Hepatocyte (in vitro differentiated cells): ENCODE data around the gene TNFRSF13B. TPM values are rescaled to one million over a fixed set of nuclear protein-coding genes. Genes with fewer than 3 reads are reported as not detected.

Experiments used
- DNase-seq: peaks from one replicate; pipeline ENCODE4 v3.0.0-alpha.2; 2016; ENCODE audit warnings: low spot score
- H2AFZ ChIP-seq: fragments of 200-600 bp; sonication (generic); 2 replicates; pipeline ENCODE4 v1.6.0; 2016; ENCODE audit warnings: antibody characterized with exemption, mild to moderate bottlenecking
- H3K27ac ChIP-seq: fragments of 200-600 bp; sonication (generic); 2 replicates; pipeline ENCODE4 v1.5.1; 2016; ENCODE audit warnings: mild to moderate bottlenecking
- H3K27me3 ChIP-seq: fragments of 200-600 bp; sonication (generic); 2 replicates; pipeline ENCODE4 v1.6.1; 2016
- H3K36me3 ChIP-seq: fragments of 200-600 bp; sonication (generic); replicated peaks from 2 replicates; pipeline ENCODE4 v1.5.1; 2016; ENCODE audit warnings: low read depth; ENCODE audit not compliant: insufficient read depth
- H3K4me1 ChIP-seq: fragments of 200-600 bp; sonication (generic); 2 replicates; pipeline ENCODE4 v1.5.1; 2016; ENCODE audit warnings: mild to moderate bottlenecking, moderate library complexity; ENCODE audit not compliant: insufficient read depth
- H3K4me2 ChIP-seq: fragments of 200-600 bp; sonication (generic); 2 replicates; pipeline ENCODE4 v1.6.0; 2016
- H3K4me3 ChIP-seq: fragments of 200-600 bp; sonication (generic); 2 replicates; pipeline ENCODE4 v1.5.1; 2016; ENCODE audit warnings: mild to moderate bottlenecking
- H3K79me2 ChIP-seq: fragments of 200-600 bp; sonication (generic); 2 replicates; pipeline ENCODE4 v1.6.0; 2017; ENCODE audit warnings: mild to moderate bottlenecking
- H3K9me2 ChIP-seq: fragments of 200-600 bp; sonication (generic); replicated peaks from 2 replicates; pipeline ENCODE4 v1.6.0; 2017; ENCODE audit warnings: mild to moderate bottlenecking; ENCODE audit not compliant: insufficient read depth
- H3K9me3 ChIP-seq: fragments of 200-600 bp; sonication (generic); 2 replicates; pipeline ENCODE4 v1.5.1; 2016; ENCODE audit warnings: low read depth, mild to moderate bottlenecking
- H4K20me1 ChIP-seq: fragments of 200-600 bp; sonication (generic); 2 replicates; pipeline ENCODE4 v1.6.0; 2016; ENCODE audit warnings: mild to moderate bottlenecking; ENCODE audit not compliant: insufficient read depth, poor library complexity, severe bottlenecking
- EZH2 ChIP-seq: fragments of 200-600 bp; sonication (generic); IDR thresholded peaks from 2 replicates; pipeline ENCODE4 v1.6.1; 2016; ENCODE audit warnings: antibody characterized with exemption, mild to moderate bottlenecking, borderline replicate concordance
- EZH2phosphoT487 ChIP-seq: fragments of 200-600 bp; sonication (generic); IDR thresholded peaks from one replicate; pipeline ENCODE4 v1.6.1; 2018; ENCODE audit warnings: antibody characterized with exemption, mild to moderate bottlenecking, low read depth, moderate library complexity; ENCODE audit not compliant: unreplicated experiment, severe bottlenecking
- WGBS: methylation state at CpG from one replicate; pipeline ENCODE4 v1.1.6; 2016; ENCODE audit warnings: low lambda C conversion rate; ENCODE audit errors: missing lambda C conversion rate; 5-methylcytosine and 5-hydroxymethylcytosine counted together
- polyA plus RNA-seq: library from polyadenylated mRNA; unstranded; fragments of >200 nt; fragmentation: Nextera tagmentation; extraction: Ambion mirVana; gene quantifications from 2 replicates; pipeline ENCODE4 v1.2.1, GENCODE V29; 2016
- total RNA-seq: library from RNA; depleted of rRNA; stranded (reverse); fragments of >200 nt; gene quantifications from 2 replicates; pipeline ENCODE4 v1.2.3, GENCODE V29; 2014
- TF ChIP-seq, protein P1 (sequence below): fragments of 200-600 bp; sonication (generic); IDR thresholded peaks from 2 replicates; pipeline ENCODE4 v1.5.1; 2016; ENCODE audit warnings: antibody characterized with exemption, mild to moderate bottlenecking; ENCODE audit not compliant: poor library complexity

Gene TNFRSF13B
- total and polyA plus RNA-seq, 2 experiments from 2014 or later = not detected

DNA sequence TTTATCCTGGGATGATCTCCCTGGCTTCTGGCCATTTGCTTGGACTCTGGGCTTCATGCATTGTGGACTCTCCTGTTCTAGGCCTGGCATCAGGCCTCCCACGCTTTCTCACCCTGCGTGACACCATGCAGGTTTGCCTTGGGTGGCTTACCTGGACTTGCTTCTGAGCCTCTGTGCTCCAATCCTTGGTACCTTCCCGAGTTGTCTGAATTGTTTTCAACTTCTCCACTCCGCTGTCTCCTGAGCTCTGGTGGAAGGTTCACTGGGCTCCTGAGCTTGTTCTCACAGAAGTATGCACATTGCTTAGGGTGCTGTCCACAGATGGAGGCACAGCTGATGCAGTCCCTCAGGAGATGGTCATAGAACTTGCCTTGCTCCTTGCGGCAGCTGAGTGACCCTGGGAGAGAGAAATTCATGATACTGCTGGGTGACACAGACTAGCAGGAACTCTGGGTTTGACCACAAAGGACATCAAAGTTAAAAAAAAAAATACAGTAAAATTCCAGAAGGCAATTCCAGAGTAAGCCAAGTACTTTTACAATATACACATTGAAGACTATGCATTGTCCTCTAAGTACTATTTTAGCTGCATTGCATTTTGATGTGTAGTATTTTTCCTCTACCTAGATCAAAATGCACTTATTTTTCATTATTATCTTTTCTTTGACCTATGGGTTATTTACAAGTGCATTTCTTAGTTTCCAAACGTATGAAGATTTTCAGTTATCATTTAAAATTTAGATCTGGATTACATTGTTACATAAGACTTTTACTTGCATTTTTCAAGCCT is 23.1 kb downstream of the TNFRSF13B start:
- H4K20me1 ChIP-seq = no peaks in the 10 kb centered on the region
- DNase-seq = no peak
- H3K9me3 ChIP-seq = peaks cover 4% of the 10 kb centered on the region
- H3K4me2 ChIP-seq = no peak overlapping the region
- no peak overlapping the region for H3K4me3 ChIP-seq
- no peak for TF ChIP-seq EZH2
- TF ChIP-seq, protein P1, sequence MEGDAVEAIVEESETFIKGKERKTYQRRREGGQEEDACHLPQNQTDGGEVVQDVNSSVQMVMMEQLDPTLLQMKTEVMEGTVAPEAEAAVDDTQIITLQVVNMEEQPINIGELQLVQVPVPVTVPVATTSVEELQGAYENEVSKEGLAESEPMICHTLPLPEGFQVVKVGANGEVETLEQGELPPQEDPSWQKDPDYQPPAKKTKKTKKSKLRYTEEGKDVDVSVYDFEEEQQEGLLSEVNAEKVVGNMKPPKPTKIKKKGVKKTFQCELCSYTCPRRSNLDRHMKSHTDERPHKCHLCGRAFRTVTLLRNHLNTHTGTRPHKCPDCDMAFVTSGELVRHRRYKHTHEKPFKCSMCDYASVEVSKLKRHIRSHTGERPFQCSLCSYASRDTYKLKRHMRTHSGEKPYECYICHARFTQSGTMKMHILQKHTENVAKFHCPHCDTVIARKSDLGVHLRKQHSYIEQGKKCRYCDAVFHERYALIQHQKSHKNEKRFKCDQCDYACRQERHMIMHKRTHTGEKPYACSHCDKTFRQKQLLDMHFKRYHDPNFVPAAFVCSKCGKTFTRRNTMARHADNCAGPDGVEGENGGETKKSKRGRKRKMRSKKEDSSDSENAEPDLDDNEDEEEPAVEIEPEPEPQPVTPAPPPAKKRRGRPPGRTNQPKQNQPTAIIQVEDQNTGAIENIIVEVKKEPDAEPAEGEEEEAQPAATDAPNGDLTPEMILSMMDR = no peak
- H3K9me2 ChIP-seq = no peaks in the 10 kb centered on the region
- no peaks in the 10 kb centered on the region for H3K27me3 ChIP-seq
- H3K79me2 ChIP-seq = no peaks in the 10 kb centered on the region
- no peak overlapping the region for H2AFZ ChIP-seq
- H3K27ac ChIP-seq = no peak overlapping the region
- no peaks in the 10 kb centered on the region for H3K36me3 ChIP-seq
- H3K4me1 ChIP-seq = no peaks in the 10 kb centered on the region
- WGBS = 98% methylated on average over 6 of the region's 6 CpGs

DNA sequence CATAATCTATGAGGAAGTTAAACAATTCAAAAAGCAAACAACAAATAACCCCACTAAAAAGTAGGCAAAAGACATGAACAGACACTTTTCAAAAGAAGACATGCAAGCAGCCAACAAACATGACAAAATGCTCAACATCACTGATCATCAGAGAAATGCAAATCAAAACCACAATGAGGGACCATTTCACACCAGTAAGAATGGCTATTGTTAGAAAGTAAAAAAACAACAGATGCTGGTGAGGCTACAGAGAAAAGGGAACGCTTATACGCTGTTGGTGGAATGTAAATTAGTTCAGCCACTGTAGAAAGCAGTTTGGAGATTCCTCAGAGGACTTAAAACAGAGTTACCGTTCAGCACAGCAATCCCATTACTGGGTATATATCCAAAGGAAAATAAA is 24.4 kb downstream of the TNFRSF13B start:
- Histone ChIP-seq H3K9me3 (peaks cover 4% of the 10 kb centered on the region), H3K4me1 (no peaks in the 10 kb centered on the region), H3K9me2 (no peaks in the 10 kb centered on the region), H3K36me3 (no peaks in the 10 kb centered on the region), H3K4me2 (no peak overlapping the region), H3K27me3 (no peaks in the 10 kb centered on the region), H3K79me2 (no peaks in the 10 kb centered on the region), H3K4me3 (no peak overlapping the region), H4K20me1 (no peaks in the 10 kb centered on the region), H2AFZ (no peak overlapping the region), H3K27ac (no peak overlapping the region)
- no peak for DNase-seq
- 79% methylated on average over 3 of the region's 3 CpGs for WGBS
- TF ChIP-seq, protein P1 = no peak
- TF ChIP-seq EZH2phosphoT487 (no peak), EZH2 (no peak)

DNA sequence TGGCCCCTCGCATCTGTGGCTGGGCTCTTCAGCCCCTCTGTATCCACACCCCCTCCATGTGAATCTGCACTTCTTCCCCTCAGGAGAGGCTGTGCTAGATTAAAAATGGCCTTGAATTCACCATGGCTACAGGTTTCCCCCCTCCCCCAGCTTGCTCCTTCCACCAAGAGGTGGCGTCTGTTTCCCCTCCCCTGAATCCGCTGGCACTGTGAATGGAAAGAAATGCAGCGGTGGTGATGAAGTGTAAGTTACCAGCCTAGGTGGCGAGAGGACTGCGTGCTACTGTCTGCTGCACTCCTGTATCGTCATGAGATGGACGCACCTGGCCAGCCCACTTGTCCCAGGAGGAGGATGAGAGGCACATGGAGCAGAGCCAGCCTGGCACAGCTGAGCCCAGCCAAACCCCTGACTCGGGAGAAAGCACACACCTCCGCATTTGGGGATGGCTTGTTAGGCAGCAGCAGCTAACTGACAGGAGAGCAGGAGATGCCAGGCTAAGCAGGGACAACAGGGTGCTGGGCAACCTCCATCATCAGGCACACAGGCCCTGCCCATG is 26.2 kb downstream of the TNFRSF13B start:
- no peak overlapping the region for H3K4me2 ChIP-seq
- H3K9me2 ChIP-seq = no peaks in the 10 kb centered on the region
- H3K27ac ChIP-seq = no peak overlapping the region
- H3K36me3 ChIP-seq = no peaks in the 10 kb centered on the region
- peaks cover 4% of the 10 kb centered on the region for H3K9me3 ChIP-seq
- peak; percentile 7 for DNase-seq
- no peak overlapping the region for H3K4me3 ChIP-seq
- no peak overlapping the region for H2AFZ ChIP-seq
- WGBS = 69% methylated on average over 10 of the region's 10 CpGs
- H3K4me1 ChIP-seq = no peaks in the 10 kb centered on the region
- no peaks in the 10 kb centered on the region for H3K27me3 ChIP-seq
- TF ChIP-seq, protein P1 = no peak
- no peak for TF ChIP-seq EZH2phosphoT487
- TF ChIP-seq EZH2 = no peak
- no peaks in the 10 kb centered on the region for H4K20me1 ChIP-seq
- no peaks in the 10 kb centered on the region for H3K79me2 ChIP-seq
